Fibroblast of lung (primary cell): ENCODE results near the gene DDI2. TPM values are rescaled to one million over a fixed set of nuclear protein-coding genes. Genes with fewer than 3 reads are reported as not detected.
"Not testable (repeated sequence)": the region's sequence is repeated elsewhere in the genome, so short reads cannot be mapped to it uniquely, and the experiment has no call there.

Experiments
- DNase-seq, 2 donors: peaks; one replicate each; pipeline versions ENCODE4 v3.0.0 to v3.0.0-alpha.2; 2010; ENCODE audit warnings: low read depth in 2 of 2
- H2AFZ ChIP-seq: 2 replicates; pipeline ENCODE4 v1.5.1; 2012; ENCODE audit warnings: low read length, control low read depth, inconsistent platforms
- H3K27ac ChIP-seq: 2 replicates; pipeline ENCODE4 v1.5.1; 2011; ENCODE audit warnings: low read length, control low read depth; ENCODE audit not compliant: insufficient read depth
- H3K27me3 ChIP-seq: 2 replicates; pipeline ENCODE4 v1.5.1; 2011; ENCODE audit warnings: mild to moderate bottlenecking, low read length; ENCODE audit not compliant: control insufficient read depth, insufficient read depth
- H3K36me3 ChIP-seq: 2 replicates; pipeline ENCODE4 v1.5.1; 2011; ENCODE audit warnings: low read length; ENCODE audit not compliant: control insufficient read depth, insufficient read depth
- H3K4me1 ChIP-seq: 2 replicates; pipeline ENCODE4 v1.5.1; 2011; ENCODE audit warnings: low read length; ENCODE audit not compliant: control insufficient read depth, insufficient read depth; ENCODE audit errors: extremely low read depth
- H3K4me2 ChIP-seq: 2 replicates; pipeline ENCODE4 v1.5.1; 2011; ENCODE audit warnings: low read length, control low read depth; ENCODE audit not compliant: insufficient read depth; ENCODE audit errors: extremely low read depth
- H3K4me3 ChIP-seq, 4 experiments: fragments of 200-600 bp in 1 of 4; sonication (generic) in 1 of 4; replicated peaks in 1 of 4; 2 replicates each; pipeline ENCODE4 v1.5.1; 2011 to 2016; ENCODE audit warnings: low read length in 4 of 4, low read depth in 3 of 4, mild to moderate bottlenecking in 3 of 4, control low read depth in 2 of 4, inconsistent platforms in 1 of 4, mixed read lengths in 1 of 4; ENCODE audit not compliant: insufficient read depth in 1 of 4; ENCODE audit errors: control extremely low read depth in 1 of 4
- H3K79me2 ChIP-seq: 2 replicates; pipeline ENCODE4 v1.5.1; 2012; ENCODE audit warnings: mild to moderate bottlenecking, low read length, inconsistent platforms; ENCODE audit not compliant: control insufficient read depth, insufficient read depth
- H3K9ac ChIP-seq: 2 replicates; pipeline ENCODE4 v1.5.1; 2011; ENCODE audit warnings: mild to moderate bottlenecking, low read length, control low read depth; ENCODE audit not compliant: insufficient read depth
- H3K9me3 ChIP-seq: 2 replicates; pipeline ENCODE4 v1.5.1; 2012; ENCODE audit warnings: low read depth, low read length; ENCODE audit not compliant: control insufficient read depth, insufficient read depth
- H4K20me1 ChIP-seq: 2 replicates; pipeline ENCODE4 v1.5.1; 2011; ENCODE audit warnings: low read length; ENCODE audit not compliant: control insufficient read depth, insufficient read depth; ENCODE audit errors: extremely low read depth
- EZH2 ChIP-seq: IDR thresholded peaks from 2 replicates; pipeline ENCODE4 v1.5.1; 2012; ENCODE audit warnings: low read length, control low read depth, mild to moderate bottlenecking; ENCODE audit errors: missing control alignments
- polyA plus RNA-seq, 2 donors: library from polyadenylated mRNA; depleted of rRNA in 1 of 2; stranded (reverse) in 1 of 2; unstranded in 1 of 2; fragments of >200 nt; gene quantifications; 2 replicates each; pipeline ENCODE4 v1.2.1, GENCODE V29; 2011 to 2012; ENCODE audit warnings: missing spikeins in 1 of 2
- total RNA-seq: library from RNA; depleted of rRNA; stranded (reverse); fragments of >200 nt; gene quantifications from 2 replicates; pipeline ENCODE4 v1.2.1, GENCODE V29; 2014
- TF ChIP-seq, protein P1 (sequence below), 2 donors: IDR thresholded peaks in 1 of 2; conservative IDR thresholded peaks in 1 of 2; 1 replicate in 1 of 2; 2 replicates in 1 of 2; pipeline ENCODE4 v1.5.1; 2011 to 2012; ENCODE audit warnings: low read length in 2 of 2, control low read depth in 1 of 2, inconsistent platforms in 1 of 2, low read depth in 1 of 2, mild to moderate bottlenecking in 1 of 2

DDI2 gene
- total and polyA plus RNA-seq, 2 donors (not counting 1 experiment from before 2014, with no cell fraction given), result 9.3 to 11.7 TPM

DNA sequence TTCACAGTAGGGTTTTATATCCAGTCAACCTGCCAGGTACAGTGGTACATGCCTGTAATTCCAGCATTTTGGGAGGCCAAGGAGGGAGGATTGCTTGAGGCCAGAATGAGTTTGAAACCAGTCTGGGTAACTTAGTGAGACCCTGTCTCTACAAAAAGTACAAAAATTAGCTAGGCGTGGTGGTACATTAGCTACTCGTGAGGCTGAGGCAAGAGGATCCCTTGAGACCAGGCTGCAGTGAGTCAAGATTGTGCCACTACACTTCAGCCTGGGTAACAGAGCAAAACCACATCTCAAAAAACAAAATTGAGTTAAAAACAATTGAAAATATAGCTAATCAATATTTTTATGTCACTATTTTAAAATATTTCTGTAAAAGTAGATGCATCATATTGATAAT, 33.2 kb downstream of the DDI2 start:
- no peak overlapping the region for H3K9ac ChIP-seq
- H4K20me1 ChIP-seq, result no peaks in the 10 kb centered on the region
- no peaks in the 10 kb centered on the region for H3K79me2 ChIP-seq
- H2AFZ ChIP-seq, result no peak overlapping the region
- no peaks in the 10 kb centered on the region for H3K9me3 ChIP-seq
- no peak for TF ChIP-seq EZH2
- TF ChIP-seq, protein P1, sequence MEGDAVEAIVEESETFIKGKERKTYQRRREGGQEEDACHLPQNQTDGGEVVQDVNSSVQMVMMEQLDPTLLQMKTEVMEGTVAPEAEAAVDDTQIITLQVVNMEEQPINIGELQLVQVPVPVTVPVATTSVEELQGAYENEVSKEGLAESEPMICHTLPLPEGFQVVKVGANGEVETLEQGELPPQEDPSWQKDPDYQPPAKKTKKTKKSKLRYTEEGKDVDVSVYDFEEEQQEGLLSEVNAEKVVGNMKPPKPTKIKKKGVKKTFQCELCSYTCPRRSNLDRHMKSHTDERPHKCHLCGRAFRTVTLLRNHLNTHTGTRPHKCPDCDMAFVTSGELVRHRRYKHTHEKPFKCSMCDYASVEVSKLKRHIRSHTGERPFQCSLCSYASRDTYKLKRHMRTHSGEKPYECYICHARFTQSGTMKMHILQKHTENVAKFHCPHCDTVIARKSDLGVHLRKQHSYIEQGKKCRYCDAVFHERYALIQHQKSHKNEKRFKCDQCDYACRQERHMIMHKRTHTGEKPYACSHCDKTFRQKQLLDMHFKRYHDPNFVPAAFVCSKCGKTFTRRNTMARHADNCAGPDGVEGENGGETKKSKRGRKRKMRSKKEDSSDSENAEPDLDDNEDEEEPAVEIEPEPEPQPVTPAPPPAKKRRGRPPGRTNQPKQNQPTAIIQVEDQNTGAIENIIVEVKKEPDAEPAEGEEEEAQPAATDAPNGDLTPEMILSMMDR (conservative IDR thresholded peaks at IDR 0.05 in 1 of 2, IDR thresholded peaks at IDR 0.05 in 1 of 2; ENCODE audit: low read depth in 1 of 2, low read length in 2 of 2), result no peak
- no peak overlapping the region for H3K4me2 ChIP-seq
- no peaks in the 10 kb centered on the region for H3K4me1 ChIP-seq
- H3K27me3 ChIP-seq, result no peaks in the 10 kb centered on the region
- H3K36me3 ChIP-seq, result no peaks in the 10 kb centered on the region
- no peak overlapping the region for H3K27ac ChIP-seq
- no peak for DNase-seq
- H3K4me3 ChIP-seq, result no peak overlapping the region

DNA sequence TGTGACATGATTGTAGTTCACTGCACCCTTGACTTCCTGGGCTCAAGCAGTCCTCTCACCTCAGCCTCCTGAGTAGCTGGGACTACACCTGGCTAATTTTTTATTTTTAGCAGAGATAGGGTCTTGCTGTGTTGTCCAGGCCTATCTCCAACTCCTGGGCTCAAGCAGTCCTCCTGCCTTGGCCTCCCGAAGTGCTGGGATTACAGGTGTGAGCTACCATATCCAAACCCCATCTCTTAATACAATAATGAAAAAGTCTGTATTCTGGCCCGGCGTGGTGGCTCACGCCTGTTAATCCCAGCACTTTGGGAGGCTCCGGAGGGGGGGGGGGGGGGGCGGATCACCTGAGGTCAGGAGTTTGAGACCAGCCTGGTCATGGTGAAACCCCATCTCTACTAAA, 34.9 kb downstream of the DDI2 start:
- not testable (repeated sequence) for H3K36me3 ChIP-seq, H3K27ac ChIP-seq

DNA sequence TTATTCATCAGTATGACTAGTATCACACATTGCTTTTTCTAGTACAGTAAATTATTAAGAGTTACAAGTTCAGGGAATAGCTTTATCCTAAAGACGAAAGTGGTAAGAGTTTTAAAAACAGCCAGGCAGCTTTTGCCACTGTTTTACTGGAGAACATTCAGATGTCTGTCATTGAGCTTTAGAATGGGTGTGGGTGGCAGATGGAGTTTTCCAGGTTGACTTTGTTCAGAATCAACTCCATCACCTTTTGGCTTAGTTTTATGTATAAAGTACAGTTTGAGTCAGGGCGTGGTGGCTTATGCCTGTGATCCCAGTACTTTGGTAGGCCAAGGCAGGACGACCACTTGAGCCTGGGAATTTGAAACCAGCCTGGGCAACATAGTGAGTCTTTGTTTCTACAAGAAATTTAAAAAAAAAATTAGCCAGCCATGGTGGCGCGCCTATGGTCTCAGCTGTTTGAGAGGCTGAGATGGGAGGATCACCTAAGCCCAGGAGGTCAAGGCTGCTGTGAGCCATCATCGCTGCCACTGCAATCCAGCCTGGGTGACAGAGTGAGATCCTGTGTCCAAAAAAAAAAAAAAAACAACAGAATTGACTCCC, 36.9 kb downstream of the DDI2 start:
- Histone ChIP-seq H4K20me1 (no peaks in the 10 kb centered on the region), H3K27me3 (no peaks in the 10 kb centered on the region), H3K4me1 (no peaks in the 10 kb centered on the region), H3K79me2 (no peaks in the 10 kb centered on the region), H3K36me3 (no peaks in the 10 kb centered on the region), H3K27ac (no peak overlapping the region), H3K4me3 (no peak overlapping the region), H2AFZ (no peak overlapping the region), H3K9ac (no peak overlapping the region), H3K9me3 (no peaks in the 10 kb centered on the region), H3K4me2 (no peak overlapping the region)
- TF ChIP-seq EZH2, result no peak
- TF ChIP-seq, protein P1 (conservative IDR thresholded peaks at IDR 0.05 in 1 of 2, IDR thresholded peaks at IDR 0.05 in 1 of 2; ENCODE audit: low read depth in 1 of 2, low read length in 2 of 2), result no peak
- no peak for DNase-seq

More for the DNA sequence above, 34.9 kb downstream of the DDI2 start:
- H3K4me2 ChIP-seq, H2AFZ ChIP-seq, H4K20me1 ChIP-seq, H3K9ac ChIP-seq, DNase-seq, H3K79me2 ChIP-seq, H3K9me3 ChIP-seq, H3K4me1 ChIP-seq, H3K27me3 ChIP-seq, H3K4me3 ChIP-seq: not testable (repeated sequence)
